Stomach smooth muscle (tissue), 2 donors: ENCODE measurements around the gene TMEM39B.
"Not testable (repeated sequence)": the region's sequence is repeated elsewhere in the genome, so short reads cannot be mapped to it uniquely, and the experiment has no call there.

Experiments used
- H3K27ac ChIP-seq: one replicate; pipeline ENCODE4 v1.7.0; 2013; ENCODE audit warnings: mild to moderate bottlenecking, low read length, inconsistent platforms
- H3K27me3 ChIP-seq, 2 donors: one replicate each; pipeline ENCODE4 v1.7.0; 2013; ENCODE audit warnings: low read length in 2 of 2; ENCODE audit not compliant: insufficient read depth in 2 of 2, control insufficient read depth in 1 of 2
- H3K36me3 ChIP-seq, 2 donors: one replicate each; pipeline ENCODE4 v1.7.0; 2013; ENCODE audit warnings: low read length in 2 of 2; ENCODE audit not compliant: control insufficient read depth in 2 of 2, insufficient read depth in 2 of 2
- H3K4me1 ChIP-seq: one replicate; pipeline ENCODE4 v1.7.0; 2013; ENCODE audit warnings: low read length; ENCODE audit not compliant: control insufficient read depth, insufficient read depth
- H3K4me3 ChIP-seq, 2 donors: one replicate each; pipeline ENCODE4 v1.7.0; 2013; ENCODE audit warnings: low read length in 2 of 2
- H3K9ac ChIP-seq, 2 donors: one replicate each; pipeline ENCODE4 v1.7.0; 2013; ENCODE audit warnings: low read length in 2 of 2, mild to moderate bottlenecking in 1 of 2
- H3K9me3 ChIP-seq, 2 donors: one replicate each; pipeline ENCODE4 v1.7.0; 2013; ENCODE audit warnings: low read length in 2 of 2; ENCODE audit not compliant: control insufficient read depth in 2 of 2
- donor health status: healthy.
- donor health status: Pancreatic carcinoma.

The TMEM39B gene

DNA sequence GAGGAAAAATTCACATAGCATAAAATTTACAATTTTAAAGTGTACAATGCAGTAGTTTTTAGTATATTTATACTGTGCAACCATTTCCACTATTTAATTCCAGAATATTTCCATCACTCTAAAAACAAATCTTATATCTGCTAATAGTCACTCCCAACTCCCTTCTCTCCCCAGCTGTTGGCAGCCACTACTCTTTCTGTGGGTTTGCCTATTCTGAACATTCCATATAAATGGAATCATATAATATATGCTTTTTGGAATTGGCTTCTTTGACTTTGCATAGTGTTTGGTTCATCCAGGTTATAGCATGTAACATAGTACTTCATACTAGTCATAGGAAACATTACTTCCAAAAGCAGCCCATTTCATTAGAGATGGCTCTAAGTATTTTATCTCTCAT, 25.0 kb upstream of the TMEM39B start:
- H3K27ac ChIP-seq = no peak overlapping the region
- no peaks in the 10 kb centered on the region for H3K9me3 ChIP-seq
- H3K9ac ChIP-seq = no peak overlapping the region
- H3K4me3 ChIP-seq = no peak overlapping the region
- no peaks in the 10 kb centered on the region for H3K27me3 ChIP-seq
- no peaks in the 10 kb centered on the region for H3K4me1 ChIP-seq
- peaks cover 24 to 45% of the 10 kb centered on the region in 2 donors for H3K36me3 ChIP-seq

DNA sequence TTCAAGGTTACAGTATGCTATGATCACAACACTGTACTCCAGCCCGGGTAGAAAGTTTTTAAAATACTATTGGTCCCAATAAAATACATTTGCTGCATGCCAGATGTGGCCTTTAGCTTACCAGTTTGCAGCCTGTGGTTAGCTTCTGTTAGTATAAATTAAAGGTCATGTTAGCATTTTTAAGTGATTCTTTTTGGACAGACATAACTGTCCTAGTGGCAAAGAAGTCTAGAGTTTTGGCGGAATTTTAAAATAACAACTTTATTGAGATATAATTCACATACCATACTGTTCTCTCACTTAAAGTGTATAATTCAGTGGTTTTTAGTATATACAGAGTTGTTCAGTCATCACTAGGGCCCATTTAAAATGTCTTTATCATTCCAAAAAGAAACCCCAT, 24.3 kb upstream of the TMEM39B start:
- H3K9me3 ChIP-seq = no peaks in the 10 kb centered on the region
- peaks cover 26 to 40% of the 10 kb centered on the region in 2 donors for H3K36me3 ChIP-seq
- no peak overlapping the region for H3K9ac ChIP-seq
- H3K27me3 ChIP-seq = no peaks in the 10 kb centered on the region
- H3K27ac ChIP-seq = no peak overlapping the region
- H3K4me3 ChIP-seq = no peak overlapping the region
- no peaks in the 10 kb centered on the region for H3K4me1 ChIP-seq

DNA sequence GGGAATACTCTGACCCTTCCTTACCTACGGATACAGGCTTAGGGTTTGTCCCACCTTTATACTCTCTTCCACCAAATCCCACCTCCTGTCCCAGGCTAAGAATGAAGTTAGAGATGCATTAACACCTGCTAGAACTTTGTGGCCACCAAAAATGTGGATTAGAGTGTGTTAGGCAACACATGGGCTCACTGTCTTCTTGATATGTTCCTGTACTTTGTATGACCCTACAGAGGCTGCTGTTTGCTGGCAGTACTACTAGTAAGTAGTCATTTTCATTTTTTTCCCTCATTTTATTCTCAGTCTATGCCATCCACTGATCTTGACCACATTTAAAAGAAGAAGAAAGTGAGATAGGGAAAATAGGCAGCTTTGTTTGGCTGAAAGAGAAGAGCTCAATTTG, 21.0 kb upstream of the TMEM39B start:
- no peaks in the 10 kb centered on the region for H3K4me1 ChIP-seq
- H3K4me3 ChIP-seq = no peak overlapping the region
- no peaks in the 10 kb centered on the region for H3K9me3 ChIP-seq
- peaks cover 26 to 46% of the 10 kb centered on the region in 2 donors for H3K36me3 ChIP-seq
- H3K9ac ChIP-seq = no peak overlapping the region
- no peaks in the 10 kb centered on the region for H3K27me3 ChIP-seq
- no peak overlapping the region for H3K27ac ChIP-seq

DNA sequence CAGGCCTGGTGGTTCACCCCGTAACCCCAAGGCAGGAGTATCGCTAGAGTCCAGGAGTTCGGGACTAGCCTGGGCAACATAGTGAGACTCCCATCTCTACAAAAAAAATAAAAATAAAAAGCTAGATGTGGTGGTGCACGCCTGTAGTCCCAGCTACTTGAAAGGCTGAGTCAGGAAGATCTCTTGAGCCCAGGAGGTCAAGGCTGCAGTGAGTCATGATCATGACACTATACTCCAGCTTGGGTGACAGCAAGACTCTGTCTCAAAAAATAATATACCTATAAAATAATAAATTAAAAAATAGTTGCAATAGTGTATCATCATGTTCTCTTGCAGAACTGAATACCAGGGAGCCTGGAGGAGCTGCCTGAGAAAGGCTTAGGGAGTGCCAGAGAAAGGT, 19.9 kb upstream of the TMEM39B start:
- Histone ChIP-seq H3K4me3 (no peak overlapping the region), H3K36me3 (peaks cover 21 to 40% of the 10 kb centered on the region in 2 donors), H3K4me1 (no peaks in the 10 kb centered on the region), H3K27ac (no peak overlapping the region), H3K9ac (no peak overlapping the region), H3K9me3 (no peaks in the 10 kb centered on the region), H3K27me3 (no peaks in the 10 kb centered on the region)

DNA sequence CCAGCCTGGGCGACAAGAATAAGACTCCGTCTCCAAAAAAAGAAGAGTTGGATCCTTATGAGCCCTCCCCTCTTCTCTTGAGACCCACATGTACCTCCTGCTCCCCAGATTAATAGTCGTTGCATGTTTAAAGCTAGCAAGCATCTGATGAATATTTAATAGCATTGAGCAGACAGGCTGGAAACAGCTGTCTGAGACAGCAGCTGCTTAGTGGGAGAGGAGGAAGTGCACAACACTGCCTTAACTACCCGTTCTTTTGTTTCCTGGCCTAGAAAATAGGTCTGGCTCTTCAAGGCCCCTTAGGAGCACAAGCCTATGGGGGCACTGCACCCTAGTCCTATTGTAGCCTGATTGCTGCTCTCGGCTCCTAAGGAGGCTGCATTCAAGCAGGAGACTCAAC, 17.3 kb upstream of the TMEM39B start:
- no peak overlapping the region for H3K4me3 ChIP-seq
- no peaks in the 10 kb centered on the region for H3K27me3 ChIP-seq
- H3K4me1 ChIP-seq = no peaks in the 10 kb centered on the region
- H3K9ac ChIP-seq = no peak overlapping the region
- no peak overlapping the region for H3K27ac ChIP-seq
- H3K9me3 ChIP-seq = no peaks in the 10 kb centered on the region
- peaks cover 33 to 47% of the 10 kb centered on the region in 2 donors for H3K36me3 ChIP-seq

DNA sequence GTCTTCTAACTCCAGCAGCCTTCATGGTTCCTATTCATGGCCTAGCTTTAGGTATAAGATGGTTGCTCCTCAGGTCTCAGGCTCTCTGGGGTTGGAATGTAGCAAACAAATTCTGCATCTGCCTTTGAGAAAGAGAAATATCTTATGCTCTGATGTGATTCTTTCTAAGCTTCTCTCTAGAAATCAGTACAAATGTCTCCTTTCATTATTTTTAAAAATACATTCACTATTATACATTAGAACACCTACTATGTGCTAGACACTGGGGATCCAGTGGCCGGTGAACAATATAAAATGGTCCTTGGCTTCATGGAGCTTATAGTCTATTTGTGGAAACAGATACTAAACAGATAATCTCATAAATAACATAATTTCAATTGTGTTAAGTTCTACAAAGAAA, 16.1 kb upstream of the TMEM39B start:
- no peak overlapping the region for H3K27ac ChIP-seq
- no peaks in the 10 kb centered on the region for H3K4me1 ChIP-seq
- H3K9me3 ChIP-seq = no peaks in the 10 kb centered on the region
- peaks cover 43 to 46% of the 10 kb centered on the region in 2 donors for H3K36me3 ChIP-seq
- no peak overlapping the region for H3K9ac ChIP-seq
- no peak overlapping the region for H3K4me3 ChIP-seq
- H3K27me3 ChIP-seq = no peaks in the 10 kb centered on the region

DNA sequence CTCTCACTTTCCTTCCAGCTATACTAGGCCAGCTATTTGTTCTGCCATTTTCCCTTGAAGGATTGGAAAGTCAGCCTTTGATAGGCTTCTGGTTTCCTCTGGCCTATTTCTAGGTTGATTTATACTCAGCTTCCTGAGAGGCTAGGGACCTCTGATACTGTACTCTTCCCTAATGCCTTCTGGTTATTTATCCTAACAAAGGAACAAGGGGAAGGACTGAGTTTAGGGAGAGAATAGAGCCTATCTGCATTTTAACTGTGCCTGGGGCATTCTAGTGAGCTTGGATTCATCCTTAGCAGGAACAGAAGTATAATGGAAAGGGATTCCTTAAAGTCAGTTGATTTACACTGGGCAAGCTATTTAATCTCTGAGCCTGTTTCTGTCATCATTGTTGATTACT, 11.8 kb upstream of the TMEM39B start:
- Histone ChIP-seq H3K9ac (no peak overlapping the region), H3K9me3 (no peaks in the 10 kb centered on the region), H3K27me3 (no peaks in the 10 kb centered on the region), H3K27ac (no peak overlapping the region), H3K4me1 (peaks cover 16% of the 10 kb centered on the region), H3K4me3 (no peak overlapping the region), H3K36me3 (peaks cover 29 to 36% of the 10 kb centered on the region in 2 donors)

DNA sequence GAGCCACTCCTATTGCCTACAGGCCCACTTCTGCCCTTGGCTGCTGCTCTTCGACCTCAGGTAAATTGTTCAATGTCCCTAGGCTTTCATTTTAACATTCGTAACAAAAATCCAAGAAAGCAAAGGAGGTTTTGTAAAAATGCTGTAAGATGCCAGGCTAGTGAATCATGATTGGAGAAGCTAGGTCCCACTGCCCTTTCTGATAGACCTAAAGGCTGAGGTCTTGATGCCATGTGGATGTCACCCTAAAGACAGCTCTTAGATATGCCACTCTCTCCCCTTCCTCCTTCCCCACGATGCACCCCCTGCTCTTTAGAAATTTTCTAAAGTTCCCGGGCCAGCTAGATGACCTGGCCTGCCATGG, 9.9 kb upstream of the TMEM39B start:
- H3K27ac ChIP-seq = peak overlapping the region; percentile 41

DNA sequence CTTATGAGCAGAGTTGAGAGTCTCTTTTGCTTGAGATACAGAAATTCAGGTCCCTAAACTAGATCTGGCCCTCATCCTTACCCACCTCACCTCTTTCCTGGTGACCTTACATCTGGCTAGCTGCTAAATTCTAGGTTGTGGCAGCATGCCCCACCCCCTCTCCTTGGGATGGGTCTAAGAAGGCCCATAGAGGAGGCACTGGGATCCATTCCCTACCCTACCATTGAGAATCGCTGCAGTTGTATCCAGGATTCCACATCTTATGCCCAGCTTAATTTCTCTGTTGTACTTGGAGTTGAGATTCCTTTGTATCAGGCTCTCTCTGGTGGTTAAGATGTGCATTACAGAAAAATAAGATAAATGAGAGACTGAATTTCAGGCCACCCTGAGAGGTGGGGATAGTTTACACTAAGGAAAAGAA, 9.5 kb upstream of the TMEM39B start:
- Histone ChIP-seq H3K9ac (no peak overlapping the region), H3K36me3 (peaks cover 25 to 26% of the 10 kb centered on the region in 2 donors), H3K4me1 (peaks cover 19% of the 10 kb centered on the region), H3K27me3 (no peaks in the 10 kb centered on the region), H3K27ac (peak overlapping the region; percentile 41), H3K9me3 (no peaks in the 10 kb centered on the region), H3K4me3 (no peak overlapping the region)

More for the DNA sequence above, 9.9 kb upstream of the TMEM39B start:
- Histone ChIP-seq H3K9ac (peak overlapping the region in 1 of 2 donors; percentile 42), H3K27me3 (no peaks in the 10 kb centered on the region), H3K9me3 (no peaks in the 10 kb centered on the region), H3K4me1 (peaks cover 19% of the 10 kb centered on the region), H3K4me3 (no peak overlapping the region), H3K36me3 (peaks cover 27 to 29% of the 10 kb centered on the region in 2 donors)

DNA sequence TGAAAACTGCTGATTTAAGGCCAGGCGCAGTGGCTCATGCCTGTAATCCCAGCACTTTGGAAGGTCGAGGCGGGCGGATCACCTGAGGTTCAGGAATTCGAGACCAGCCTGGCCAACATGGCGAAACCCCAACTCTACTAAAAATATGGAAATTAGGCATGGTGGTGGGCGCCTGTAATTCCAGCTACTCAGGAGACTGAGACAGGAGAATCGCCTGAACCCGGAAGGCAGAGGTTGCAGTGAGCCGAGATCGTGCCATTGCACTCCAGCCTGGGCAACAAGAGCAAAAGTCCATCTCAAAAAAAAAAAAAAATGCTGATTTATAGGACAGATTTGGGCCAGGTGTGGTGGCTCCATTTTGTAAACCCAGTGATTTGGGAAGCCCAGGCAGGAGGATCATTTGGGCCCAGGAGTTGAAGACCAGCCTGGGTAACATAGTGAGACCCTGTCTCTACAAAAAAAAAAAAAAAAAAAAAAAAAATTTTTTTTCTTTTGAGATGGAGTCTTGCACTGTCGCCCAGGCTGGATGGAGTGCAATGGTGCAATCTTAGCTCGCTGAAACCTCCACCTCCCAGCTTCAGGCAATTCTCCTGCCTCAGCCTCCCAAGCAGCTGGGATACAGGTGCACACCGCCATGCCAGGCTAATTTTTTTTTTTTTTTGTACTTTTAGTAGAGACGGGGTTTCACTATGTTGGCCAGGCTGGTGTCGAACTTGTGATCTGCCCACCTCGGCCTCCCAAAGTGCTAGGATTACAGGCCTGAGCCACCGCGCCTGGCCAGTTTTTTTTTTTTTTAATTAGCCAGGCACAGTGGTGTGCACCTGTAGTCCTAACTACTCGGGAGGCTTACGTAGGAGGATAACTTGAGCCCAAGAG, 6.9 kb upstream of the TMEM39B start:
- not testable (repeated sequence) for H3K9me3 ChIP-seq, H3K27me3 ChIP-seq, H3K4me3 ChIP-seq, H3K36me3 ChIP-seq, H3K27ac ChIP-seq, H3K9ac ChIP-seq
- peaks cover 19% of the 10 kb centered on the region for H3K4me1 ChIP-seq

DNA sequence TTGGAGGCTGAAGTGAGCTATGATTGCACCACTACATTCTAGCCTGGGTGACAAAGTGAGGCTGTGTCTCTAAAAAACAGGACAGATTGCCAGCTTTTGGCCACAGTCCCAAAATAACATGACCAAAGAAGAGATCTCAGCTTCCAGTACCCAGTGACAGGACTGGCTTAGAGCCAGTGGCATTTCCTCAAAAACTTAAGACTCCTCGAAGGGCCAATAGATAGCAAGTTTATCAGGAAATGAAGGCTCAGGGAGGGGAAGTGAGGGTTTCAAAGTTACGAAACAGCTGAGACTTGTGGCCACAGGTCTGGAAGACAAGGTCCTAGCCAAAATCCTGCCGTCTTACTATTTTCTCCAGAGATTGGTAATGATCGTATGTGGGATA, 6.3 kb upstream of the TMEM39B start:
- Histone ChIP-seq H3K27ac (no peak overlapping the region), H3K27me3 (peaks cover 0 to 5% of the 10 kb centered on the region in 2 donors), H3K4me3 (no peak overlapping the region), H3K9me3 (no peaks in the 10 kb centered on the region), H3K4me1 (peaks cover 19% of the 10 kb centered on the region), H3K36me3 (peaks cover 1 to 3% of the 10 kb centered on the region in 2 donors), H3K9ac (no peak overlapping the region)
